SH-SY5Y (cell line): ENCODE data around the gene NSUN2.

ENCODE experiments used
- GATA2 ChIP-seq: IDR thresholded peaks from 2 replicates; pipeline ENCODE4 v1.6.1; 2011; ENCODE audit warnings: mild to moderate bottlenecking, low read depth, low read length
- GATA3 ChIP-seq: IDR thresholded peaks from 2 replicates; pipeline ENCODE4 v1.6.1; 2011; ENCODE audit warnings: low read depth, mild to moderate bottlenecking, low read length, moderate library complexity

DNA sequence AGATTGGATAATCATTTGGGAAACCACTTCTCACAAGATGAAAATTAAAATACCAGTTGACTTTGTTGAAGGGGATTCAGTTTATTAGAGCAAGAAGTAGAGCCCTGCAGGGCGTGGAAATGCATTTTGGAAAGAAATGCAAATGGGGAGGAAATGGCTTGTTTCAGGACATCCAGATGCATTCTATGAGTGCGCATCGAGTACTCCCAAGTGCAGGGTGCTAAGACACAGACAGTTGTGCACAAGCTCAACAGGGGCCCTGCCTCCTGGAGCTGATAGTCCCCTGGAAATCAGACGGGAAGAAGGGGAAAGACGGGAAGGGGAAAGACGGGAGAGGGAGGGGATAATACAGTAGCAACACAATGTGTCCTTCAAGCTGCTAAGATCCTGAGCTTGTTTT lies 64.0 kb downstream of the NSUN2 start:
- TF ChIP-seq GATA2 (no peak), GATA3 (no peak)
